ENCODE data around the gene MAZ. TPM values are rescaled to one million over a fixed set of nuclear protein-coding genes. Genes with fewer than 3 reads are reported as not detected.
"Not testable (repeated sequence)": the region's sequence is repeated elsewhere in the genome, so short reads cannot be mapped to it uniquely, and the experiment has no call there.

MAZ gene
- polyA plus RNA-seq, 1 experiment = 172 TPM

DNA sequence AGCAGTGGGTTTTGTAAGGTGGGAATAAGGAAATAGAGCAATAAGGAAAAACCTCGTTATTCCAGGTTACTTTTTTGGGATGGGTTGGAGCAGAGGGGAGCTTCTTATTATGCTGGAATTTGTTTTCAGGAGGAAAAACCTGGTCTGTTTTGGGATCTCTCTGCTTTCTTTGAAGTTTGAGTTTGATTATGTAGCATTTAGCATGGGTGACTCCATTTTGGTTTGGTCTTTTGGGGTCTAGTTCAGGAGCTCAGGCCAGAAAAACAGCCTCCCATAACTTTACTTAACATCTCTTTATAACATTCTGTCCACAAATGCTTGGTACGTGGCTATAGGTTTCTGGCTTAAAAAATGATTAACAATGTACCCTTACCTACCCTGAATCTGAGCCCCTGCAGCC lies 36.8 kb upstream of the MAZ start:
- TF ChIP-seq, protein P1, sequence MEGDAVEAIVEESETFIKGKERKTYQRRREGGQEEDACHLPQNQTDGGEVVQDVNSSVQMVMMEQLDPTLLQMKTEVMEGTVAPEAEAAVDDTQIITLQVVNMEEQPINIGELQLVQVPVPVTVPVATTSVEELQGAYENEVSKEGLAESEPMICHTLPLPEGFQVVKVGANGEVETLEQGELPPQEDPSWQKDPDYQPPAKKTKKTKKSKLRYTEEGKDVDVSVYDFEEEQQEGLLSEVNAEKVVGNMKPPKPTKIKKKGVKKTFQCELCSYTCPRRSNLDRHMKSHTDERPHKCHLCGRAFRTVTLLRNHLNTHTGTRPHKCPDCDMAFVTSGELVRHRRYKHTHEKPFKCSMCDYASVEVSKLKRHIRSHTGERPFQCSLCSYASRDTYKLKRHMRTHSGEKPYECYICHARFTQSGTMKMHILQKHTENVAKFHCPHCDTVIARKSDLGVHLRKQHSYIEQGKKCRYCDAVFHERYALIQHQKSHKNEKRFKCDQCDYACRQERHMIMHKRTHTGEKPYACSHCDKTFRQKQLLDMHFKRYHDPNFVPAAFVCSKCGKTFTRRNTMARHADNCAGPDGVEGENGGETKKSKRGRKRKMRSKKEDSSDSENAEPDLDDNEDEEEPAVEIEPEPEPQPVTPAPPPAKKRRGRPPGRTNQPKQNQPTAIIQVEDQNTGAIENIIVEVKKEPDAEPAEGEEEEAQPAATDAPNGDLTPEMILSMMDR (IDR thresholded peaks at IDR 0.05; ENCODE audit: insufficient read depth, low read depth, low read length) = no peak
- POLR2A ChIA-PET = no interaction called here
- no peak for DNase-seq (ENCODE audit: low read depth)
- Histone ChIP-seq H3K27me3 (ENCODE audit: control insufficient read depth, insufficient read depth, low read length) (peaks cover 7% of the 10 kb centered on the region), H3K36me3 (ENCODE audit: control insufficient read depth, insufficient read depth, low read length) (no peaks in the 10 kb centered on the region), H3K4me3 (ENCODE audit: low read depth, low read length) (no peak overlapping the region)
- CTCF ChIA-PET = interaction anchor here (0.7 to 1.7 kb wide), 2 partner anchors 14 to 28 kb away, joined by 3 to 4 read pairs; no protein-coding TSS in a partner anchor

DNA sequence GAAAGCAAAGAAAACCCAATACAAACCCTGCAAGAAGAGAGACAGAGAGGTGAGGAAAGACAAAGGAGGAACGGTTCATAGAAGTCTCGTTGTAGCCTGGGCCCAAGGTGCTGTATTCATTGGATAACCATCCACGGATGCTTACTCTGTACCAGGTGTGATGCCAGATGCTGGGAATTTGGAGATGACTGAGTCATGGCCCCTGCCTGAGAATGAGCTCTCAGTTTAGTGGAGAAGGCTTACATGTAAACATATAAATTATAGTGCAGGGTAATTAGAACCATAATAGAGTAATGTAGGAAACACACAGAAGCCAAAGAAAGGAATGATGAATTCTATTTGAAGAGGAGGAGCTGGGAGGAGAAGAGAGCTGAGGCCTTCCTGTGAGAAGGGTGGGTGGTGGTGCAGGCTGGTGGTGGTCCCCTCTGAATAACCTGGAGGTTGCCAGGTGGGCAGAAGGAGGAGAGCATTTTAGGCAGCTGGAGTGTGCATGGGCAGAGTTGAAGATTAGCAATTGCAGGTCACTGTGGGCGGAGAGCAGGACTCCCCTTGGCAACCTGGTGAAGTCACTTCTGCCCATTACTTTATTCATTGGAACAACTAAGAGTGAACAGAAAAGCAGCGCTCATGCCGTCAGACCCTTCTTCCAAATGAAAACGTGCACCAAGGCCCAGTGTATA lies 35.9 kb upstream of the MAZ start:
- POLR2A ChIA-PET = no interaction called here
- H3K4me3 ChIP-seq (ENCODE audit: low read depth, low read length) = no peak overlapping the region
- TF ChIP-seq, protein P1 (IDR thresholded peaks at IDR 0.05; ENCODE audit: insufficient read depth, low read depth, low read length) = no peak
- CTCF ChIA-PET = interaction anchor here (1.0 to 1.7 kb wide), 2 partner anchors 13 to 20 kb away, joined by 3 to 4 read pairs; partner anchors contain the start of gene KIF22
- no peak for DNase-seq (ENCODE audit: low read depth)
- H3K36me3 ChIP-seq (ENCODE audit: control insufficient read depth, insufficient read depth, low read length) = no peaks in the 10 kb centered on the region
- H3K27me3 ChIP-seq (ENCODE audit: control insufficient read depth, insufficient read depth, low read length) = peaks cover 6% of the 10 kb centered on the region

DNA sequence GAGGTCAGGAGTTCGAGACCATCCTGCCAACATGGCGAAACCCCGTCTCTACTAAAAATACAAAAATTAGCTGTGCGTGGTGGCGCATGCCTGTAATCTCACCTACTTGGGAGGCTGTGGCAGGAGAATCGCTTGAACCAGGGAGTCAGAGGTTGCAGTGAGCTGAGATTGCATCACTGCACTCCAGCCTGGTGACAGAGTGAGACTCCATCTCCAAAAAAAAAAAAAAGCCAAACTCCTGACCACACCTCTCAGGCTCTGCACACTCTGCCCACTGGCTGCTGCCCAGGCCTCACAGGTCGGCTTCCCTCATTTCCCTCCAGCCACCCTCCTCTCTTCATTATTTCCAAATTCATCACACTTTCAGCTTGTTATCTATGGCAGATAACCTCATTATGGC lies 34.0 kb upstream of the MAZ start:
- DNase-seq (ENCODE audit: low read depth); POLR2A ChIA-PET: not testable (repeated sequence)
- CTCF ChIA-PET = interaction anchor here (1.1 to 1.5 kb wide), 2 partner anchors 13 to 18 kb away, joined by 3 to 4 read pairs; no protein-coding TSS in a partner anchor

DNA sequence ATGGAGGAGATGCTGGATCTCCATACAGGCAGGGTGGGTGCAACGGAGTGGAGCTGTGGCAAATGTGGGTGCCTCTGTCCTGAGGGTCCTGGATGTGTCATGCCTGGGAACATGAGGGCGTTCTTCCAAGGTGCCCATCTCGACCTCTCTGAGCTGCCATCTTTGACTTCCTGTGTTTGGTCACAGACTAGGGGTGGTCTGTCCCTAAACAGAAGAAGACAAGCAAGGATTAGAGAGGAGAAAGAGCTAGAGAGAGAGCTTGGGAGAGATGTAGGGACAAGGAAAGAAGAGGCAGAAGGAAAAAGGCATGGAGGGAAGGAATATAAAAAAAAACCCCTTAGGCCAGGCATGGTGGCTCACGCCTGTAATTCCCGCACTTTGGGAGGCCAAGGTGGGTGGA lies 31.6 kb upstream of the MAZ start:
- CTCF ChIA-PET = interaction anchor here (0.6 to 2.0 kb wide), 4 partner anchors 10 to 60 kb away, joined by 3 to 11 read pairs (median 3); partner anchors contain the start of gene KIF22
- POLR2A ChIA-PET = no interaction called here

More for the DNA sequence above, 34.0 kb upstream of the MAZ start:
- not testable (repeated sequence) for H3K36me3 ChIP-seq (ENCODE audit: control insufficient read depth, insufficient read depth, low read length); H3K27me3 ChIP-seq (ENCODE audit: control insufficient read depth, insufficient read depth, low read length); H3K4me3 ChIP-seq (ENCODE audit: low read depth, low read length)

DNA sequence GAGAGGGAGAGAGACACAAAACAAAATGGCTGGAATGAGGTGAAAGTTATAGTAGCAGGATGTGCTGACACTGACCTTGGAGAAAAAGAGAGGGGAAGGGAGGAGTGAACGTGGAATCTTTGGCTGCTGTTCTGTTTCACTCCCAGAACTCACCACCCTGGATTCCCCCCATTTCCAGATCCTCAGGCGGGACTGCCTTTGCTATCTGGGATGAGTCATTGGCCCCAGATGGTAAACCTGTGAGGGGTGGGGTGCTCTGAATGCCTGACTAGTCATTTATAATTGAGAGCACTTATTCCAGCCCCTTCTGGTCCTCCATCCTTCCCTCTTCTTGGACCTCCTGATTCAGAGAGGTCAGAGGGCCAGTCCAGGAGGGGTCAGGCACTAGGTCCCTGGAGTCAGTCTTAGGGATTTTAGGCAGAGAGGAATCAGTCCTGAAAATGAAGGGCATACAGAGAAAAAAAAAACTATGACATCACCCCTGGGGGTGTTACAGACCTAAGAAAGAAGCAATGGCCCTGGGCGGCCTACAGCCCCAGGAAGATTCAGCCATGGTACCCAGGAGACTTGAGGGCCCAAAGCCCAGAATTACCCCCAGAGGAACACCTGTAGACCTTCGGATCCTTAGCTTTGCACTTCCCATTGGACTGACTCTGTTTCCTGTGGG lies 30.5 kb upstream of the MAZ start:
- H3K4me3 ChIP-seq (ENCODE audit: low read depth, low read length) = no peak overlapping the region
- TF ChIP-seq, protein P1 (IDR thresholded peaks at IDR 0.05; ENCODE audit: insufficient read depth, low read depth, low read length) = no peak
- peaks cover 2% of the 10 kb centered on the region; the same call in 1 of the 2 replicates for H3K27me3 ChIP-seq (ENCODE audit: control insufficient read depth, insufficient read depth, low read length)
- POLR2A ChIA-PET = no interaction called here
- no peaks in the 10 kb centered on the region for H3K36me3 ChIP-seq (ENCODE audit: control insufficient read depth, insufficient read depth, low read length)
- DNase-seq (ENCODE audit: low read depth) = no peak
- CTCF ChIA-PET = interaction anchor here (1.0 kb wide), 2 partner anchors 9 to 37 kb away, joined by 3 read pairs; no protein-coding TSS in a partner anchor

More for the DNA sequence above, 31.6 kb upstream of the MAZ start:
- Histone ChIP-seq H3K27me3 (ENCODE audit: control insufficient read depth, insufficient read depth, low read length) (peaks cover 6% of the 10 kb centered on the region), H3K36me3 (ENCODE audit: control insufficient read depth, insufficient read depth, low read length) (no peaks in the 10 kb centered on the region), H3K4me3 (ENCODE audit: low read depth, low read length) (no peak overlapping the region)
- no peak for DNase-seq (ENCODE audit: low read depth)
- TF ChIP-seq, protein P1 (IDR thresholded peaks at IDR 0.05; ENCODE audit: insufficient read depth, low read depth, low read length) = no peak

Measured in BJ (cell line).